Kidney capillary endothelial cell (primary cell): Measurements from ENCODE around the gene TLE5.
"Not testable (repeated sequence)": the region's sequence is repeated elsewhere in the genome, so short reads cannot be mapped to it uniquely, and the experiment has no call there.

Source experiments
- DNase-seq: peaks from one replicate; pipeline ENCODE4 v3.0.0-alpha.2; 2018; ENCODE audit warnings: low spot score

TLE5 gene

GRCh38 chr19:3061182-3062161 is 823 bp downstream of the TLE5 start:
- no peak for DNase-seq

- no peak for DNase-seq
Measured at GRCh38 chr19:3060857-3061181, 1.5 kb downstream of the TLE5 start.

- DNase-seq: no peak
Measured at GRCh38 chr19:3059653-3060052, 2.6 kb downstream of the TLE5 start.

GRCh38 chr19:3058821-3059314 is 3.4 kb downstream of the TLE5 start:
- DNase-seq: no peak

- no peak for DNase-seq
Measured at GRCh38 chr19:3058009-3058820, 4.1 kb downstream of the TLE5 start.

- no peak for DNase-seq
Measured at GRCh38 chr19:3057275-3057714, 5.0 kb downstream of the TLE5 start.

GRCh38 chr19:3056417-3057088 is 5.7 kb downstream of the TLE5 start:
- no peak for DNase-seq

- no peak for DNase-seq
Measured at GRCh38 chr19:3055741-3056416, 6.4 kb downstream of the TLE5 start.

GRCh38 chr19:3054972-3055740 is 7.1 kb downstream of the TLE5 start:
- DNase-seq: no peak

GRCh38 chr19:3054265-3054971 is 7.9 kb downstream of the TLE5 start:
- DNase-seq: no peak

GRCh38 chr19:3053780-3054179 is 8.5 kb downstream of the TLE5 start:
- no peak for DNase-seq

- DNase-seq: no peak
Measured at GRCh38 chr19:3053218-3053621, 9.1 kb downstream of the TLE5 start.

GRCh38 chr19:3050016-3050415 is 12.3 kb downstream of the TLE5 start:
- not testable (repeated sequence) for DNase-seq

- no peak for DNase-seq
Measured at GRCh38 chr19:3049089-3049488, 13.2 kb downstream of the TLE5 start.

GRCh38 chr19:3048190-3048533 is 14.1 kb downstream of the TLE5 start:
- DNase-seq: no peak

- DNase-seq: no peak
Measured at GRCh38 chr19:3047496-3048189, 14.7 kb downstream of the TLE5 start.

GRCh38 chr19:3046698-3047495 is 15.4 kb downstream of the TLE5 start:
- DNase-seq: no peak

GRCh38 chr19:3045885-3046697 is 16.2 kb downstream of the TLE5 start:
- DNase-seq: no peak
